PFSK-1 (cell line): ENCODE data around the gene ARHGEF7.

Source experiments
- FOXP2 ChIP-seq: optimal IDR thresholded peaks from 2 replicates; pipeline ENCODE3; 2011; ENCODE audit warnings: borderline replicate concordance, control low read depth, inconsistent platforms; ENCODE audit not compliant: insufficient read depth; ENCODE audit errors: extremely low read length, extremely low read depth
- POLR2AphosphoS5 ChIP-seq: IDR thresholded peaks from 2 replicates; pipeline ENCODE4 v1.6.1; 2012; ENCODE audit warnings: low read depth, mild to moderate bottlenecking, control low read depth, low read length, moderate library complexity
- SIN3A ChIP-seq: IDR thresholded peaks from 2 replicates; pipeline ENCODE4 v1.6.1; 2012; ENCODE audit warnings: mild to moderate bottlenecking, low read length, moderate library complexity, borderline replicate concordance; ENCODE audit not compliant: insufficient read depth
- TAF1 ChIP-seq: IDR thresholded peaks from 2 replicates; pipeline ENCODE4 v1.6.1; 2012; ENCODE audit warnings: low read length, control low read depth, borderline replicate concordance; ENCODE audit not compliant: insufficient read depth
- TF ChIP-seq, protein P1 (sequence below), 2 experiments: IDR thresholded peaks; 2 replicates each; pipeline versions ENCODE4 v1.6.1 to v1.8.0; 2011 to 2012; ENCODE audit warnings: low read depth in 2 of 2, low read length in 2 of 2, control low read depth in 1 of 2, inconsistent platforms in 1 of 2, mild to moderate bottlenecking in 1 of 2, moderate library complexity in 1 of 2; ENCODE audit not compliant: insufficient read depth in 1 of 2

DNA sequence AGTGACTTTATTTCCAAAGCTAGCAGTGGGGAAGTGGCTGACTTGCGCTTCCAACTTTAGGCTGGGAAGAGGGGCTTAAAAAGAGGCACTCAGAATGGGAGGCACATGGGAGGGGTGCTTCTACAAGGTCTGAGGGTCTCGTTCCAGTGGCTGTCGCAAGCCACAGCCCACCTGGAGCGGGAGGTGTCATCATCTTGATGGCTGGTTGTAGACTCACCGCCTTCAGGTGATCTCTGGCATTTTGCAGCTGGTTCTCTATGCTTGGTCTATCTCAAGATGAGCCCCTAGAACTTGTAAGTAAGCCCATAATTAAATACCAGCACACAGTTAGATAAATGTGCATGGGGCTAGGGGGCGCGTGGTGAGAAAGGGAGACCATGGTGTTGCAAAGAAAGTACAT lies 214.5 kb downstream of the ARHGEF7 start:
- TF ChIP-seq TAF1 (no peak), SIN3A (no peak), POLR2AphosphoS5 (no peak), FOXP2 (no peak)
- TF ChIP-seq, protein P1, sequence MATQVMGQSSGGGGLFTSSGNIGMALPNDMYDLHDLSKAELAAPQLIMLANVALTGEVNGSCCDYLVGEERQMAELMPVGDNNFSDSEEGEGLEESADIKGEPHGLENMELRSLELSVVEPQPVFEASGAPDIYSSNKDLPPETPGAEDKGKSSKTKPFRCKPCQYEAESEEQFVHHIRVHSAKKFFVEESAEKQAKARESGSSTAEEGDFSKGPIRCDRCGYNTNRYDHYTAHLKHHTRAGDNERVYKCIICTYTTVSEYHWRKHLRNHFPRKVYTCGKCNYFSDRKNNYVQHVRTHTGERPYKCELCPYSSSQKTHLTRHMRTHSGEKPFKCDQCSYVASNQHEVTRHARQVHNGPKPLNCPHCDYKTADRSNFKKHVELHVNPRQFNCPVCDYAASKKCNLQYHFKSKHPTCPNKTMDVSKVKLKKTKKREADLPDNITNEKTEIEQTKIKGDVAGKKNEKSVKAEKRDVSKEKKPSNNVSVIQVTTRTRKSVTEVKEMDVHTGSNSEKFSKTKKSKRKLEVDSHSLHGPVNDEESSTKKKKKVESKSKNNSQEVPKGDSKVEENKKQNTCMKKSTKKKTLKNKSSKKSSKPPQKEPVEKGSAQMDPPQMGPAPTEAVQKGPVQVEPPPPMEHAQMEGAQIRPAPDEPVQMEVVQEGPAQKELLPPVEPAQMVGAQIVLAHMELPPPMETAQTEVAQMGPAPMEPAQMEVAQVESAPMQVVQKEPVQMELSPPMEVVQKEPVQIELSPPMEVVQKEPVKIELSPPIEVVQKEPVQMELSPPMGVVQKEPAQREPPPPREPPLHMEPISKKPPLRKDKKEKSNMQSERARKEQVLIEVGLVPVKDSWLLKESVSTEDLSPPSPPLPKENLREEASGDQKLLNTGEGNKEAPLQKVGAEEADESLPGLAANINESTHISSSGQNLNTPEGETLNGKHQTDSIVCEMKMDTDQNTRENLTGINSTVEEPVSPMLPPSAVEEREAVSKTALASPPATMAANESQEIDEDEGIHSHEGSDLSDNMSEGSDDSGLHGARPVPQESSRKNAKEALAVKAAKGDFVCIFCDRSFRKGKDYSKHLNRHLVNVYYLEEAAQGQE (IDR thresholded peaks at IDR 0.05; ENCODE audit: insufficient read depth in 1 of 2, low read depth in 2 of 2, low read length in 2 of 2): no peak
